GM21367 (cell line): ENCODE measurements around the gene UNC13D.
"Not testable (repeated sequence)": the region's sequence is repeated elsewhere in the genome, so short reads cannot be mapped to it uniquely, and the experiment has no call there.

Experiments used
- ATAC-seq: cut with Tn5 transposase; IDR thresholded peaks from one replicate; pipeline ENCODE4 v1.9.1; 2021; ENCODE audit not compliant: unreplicated experiment

UNC13D gene

DNA sequence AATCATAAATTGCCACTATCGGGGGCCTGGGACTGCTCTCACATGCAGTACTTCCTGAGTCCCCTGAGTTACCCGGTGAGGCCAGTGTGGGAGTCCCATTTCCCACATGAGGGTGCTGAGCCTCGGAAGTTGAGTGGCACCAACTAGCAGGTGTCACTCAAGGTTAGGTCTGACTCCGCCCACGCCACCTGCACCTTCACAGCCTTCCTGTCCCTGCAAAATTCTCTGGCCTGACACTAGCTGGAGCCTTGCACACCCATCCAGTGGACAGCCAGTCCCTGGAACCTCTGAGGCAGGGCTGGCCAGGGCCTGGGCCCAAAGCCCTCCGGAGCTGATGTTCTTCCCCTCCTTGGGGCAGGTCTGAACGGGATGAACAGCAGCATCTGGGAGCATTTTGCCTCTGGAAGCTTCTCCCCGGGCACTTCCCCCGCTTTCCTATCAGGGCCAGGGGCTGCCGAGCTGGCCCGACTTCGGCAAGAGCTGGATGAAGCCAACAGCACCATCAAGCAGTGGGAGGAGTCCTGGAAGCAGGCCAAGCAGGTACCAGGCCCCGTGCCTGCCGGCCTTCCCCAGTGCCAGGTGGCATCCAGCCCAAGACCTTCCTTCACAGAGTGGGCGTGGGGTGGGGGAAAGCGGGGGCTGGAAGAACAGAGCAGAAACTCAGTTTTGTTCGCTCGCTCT, 21.9 kb downstream of the UNC13D start:
- ATAC-seq = no peak

DNA sequence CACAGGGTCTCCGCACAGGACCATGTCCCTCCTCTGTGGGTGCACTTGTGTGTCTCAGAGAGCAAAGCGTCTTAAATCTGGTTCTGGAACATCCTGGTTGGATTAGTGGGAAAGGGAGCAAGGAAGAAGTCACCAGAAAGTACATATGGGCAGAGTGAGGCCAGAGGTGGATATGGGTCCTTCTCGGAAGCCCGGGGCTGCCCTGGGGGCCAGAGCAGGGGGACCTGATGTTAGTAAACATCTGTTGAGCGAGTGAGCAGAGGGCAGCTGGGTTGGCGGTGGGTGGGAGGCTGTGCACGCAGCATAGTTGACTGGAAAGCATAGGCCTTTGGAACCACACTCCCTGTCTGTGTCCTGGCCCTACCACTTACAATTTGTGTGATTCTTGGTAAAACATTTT, 22.7 kb downstream of the UNC13D start:
- ATAC-seq = no peak

- ATAC-seq = no peak
Measured at GRCh38 chr17:75820094-75821080, 23.8 kb downstream of the UNC13D start.

DNA sequence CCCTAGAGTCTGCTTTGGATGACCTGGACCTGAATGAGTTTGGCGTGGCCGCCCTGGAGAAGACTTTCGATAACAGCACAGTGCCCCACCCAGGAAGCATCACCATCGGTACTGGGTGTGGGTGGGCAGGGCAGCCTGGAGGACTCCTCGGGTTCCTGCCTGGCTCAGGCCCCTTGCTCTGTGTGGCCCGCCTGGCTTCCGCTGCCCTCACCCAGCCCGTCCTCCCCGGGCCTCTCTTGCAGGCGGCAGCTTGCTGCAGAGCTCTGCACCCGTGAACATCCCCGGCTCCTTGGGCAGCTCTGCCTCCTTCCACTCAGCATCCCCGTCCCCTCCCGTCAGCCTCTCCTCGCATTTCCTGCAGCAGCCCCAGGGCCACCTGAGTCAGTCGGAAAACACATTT, 24.5 kb downstream of the UNC13D start:
- no peak for ATAC-seq

DNA sequence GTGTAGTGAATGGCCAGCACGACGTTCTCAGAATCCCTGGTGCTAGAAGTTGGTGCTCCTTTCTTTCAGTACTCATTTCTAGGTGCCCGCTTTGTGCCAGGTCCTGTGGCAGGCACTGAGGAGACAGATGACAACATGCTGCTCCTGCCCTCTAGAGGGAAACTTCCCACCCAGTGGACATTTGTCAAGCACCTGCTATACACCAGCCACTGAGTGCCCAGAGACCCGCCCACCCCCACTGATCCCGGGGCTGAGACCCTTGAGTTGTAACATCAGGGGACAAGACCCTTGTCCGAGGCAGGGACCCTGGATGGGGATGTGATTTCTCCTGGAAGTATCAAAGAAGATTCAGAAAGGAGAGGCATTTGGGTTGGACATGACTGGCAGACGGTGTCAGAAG, 25.1 kb downstream of the UNC13D start:
- no peak for ATAC-seq

DNA sequence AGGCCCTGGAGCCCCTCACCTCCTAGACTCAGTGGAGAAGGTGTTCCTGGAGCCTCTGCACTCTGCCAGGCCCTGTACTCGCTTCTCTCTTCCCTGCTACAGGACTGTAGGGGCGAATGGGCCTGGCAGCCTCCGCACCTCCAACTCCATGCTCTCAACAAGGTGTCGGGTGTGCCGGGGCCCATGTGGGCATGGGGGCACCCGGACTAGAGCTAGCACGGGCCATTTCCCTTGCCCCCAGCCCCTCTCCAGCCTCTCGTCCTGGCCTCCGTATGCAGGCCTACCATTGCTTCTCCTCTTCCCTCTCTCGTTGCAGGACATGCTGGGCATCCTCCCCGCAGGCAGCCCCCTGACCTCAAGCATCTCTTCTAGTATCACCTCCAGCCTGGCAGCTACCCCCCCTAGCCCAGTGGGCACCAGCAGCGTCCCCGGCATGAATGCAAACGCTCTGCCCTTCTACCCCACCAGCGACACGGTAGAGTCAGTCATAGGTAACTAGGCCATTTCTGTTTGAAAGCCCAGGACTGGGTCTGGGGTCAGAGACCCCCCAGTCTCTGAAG, 25.8 kb downstream of the UNC13D start:
- no peak for ATAC-seq

DNA sequence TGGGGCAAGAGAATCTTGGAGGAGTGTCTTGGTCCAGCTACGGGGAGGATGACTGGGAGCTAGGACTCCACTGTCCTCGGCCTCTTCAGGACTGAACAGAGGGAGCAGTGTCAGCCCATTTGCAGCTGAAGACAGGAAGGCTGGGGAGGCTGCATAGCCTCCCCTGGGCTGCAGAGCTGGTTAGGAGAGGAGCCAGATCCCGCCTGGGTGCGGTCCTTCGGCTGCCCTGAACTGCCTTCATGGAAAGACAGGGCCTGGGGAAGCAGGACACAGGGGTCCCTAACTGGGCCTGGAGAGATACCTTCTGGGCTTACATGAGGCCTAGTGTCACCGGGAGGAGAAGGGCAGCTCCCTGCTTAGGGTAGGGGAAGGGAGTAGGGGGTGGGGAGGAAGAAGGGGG, 26.6 kb downstream of the UNC13D start:
- ATAC-seq = no peak

DNA sequence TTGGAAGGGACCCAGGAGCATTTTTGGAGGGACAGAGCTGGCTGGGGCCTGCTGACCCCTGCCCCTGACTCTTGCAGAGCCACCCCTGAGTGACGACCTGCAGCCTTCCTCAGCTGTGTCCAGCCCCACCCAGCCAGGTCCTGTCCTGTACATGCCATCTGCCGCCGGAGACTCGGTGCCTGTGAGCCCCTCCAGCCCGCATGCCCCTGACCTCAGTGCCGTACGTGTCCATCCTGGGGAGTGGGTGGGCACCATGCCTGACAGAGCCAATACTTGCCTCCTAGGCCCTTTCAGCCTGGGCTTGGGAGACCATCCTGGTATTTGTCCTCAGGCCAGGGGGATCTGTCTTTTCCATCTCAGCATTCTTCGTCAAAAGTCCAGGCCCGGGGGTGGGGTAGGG, 27.5 kb downstream of the UNC13D start:
- no peak for ATAC-seq

DNA sequence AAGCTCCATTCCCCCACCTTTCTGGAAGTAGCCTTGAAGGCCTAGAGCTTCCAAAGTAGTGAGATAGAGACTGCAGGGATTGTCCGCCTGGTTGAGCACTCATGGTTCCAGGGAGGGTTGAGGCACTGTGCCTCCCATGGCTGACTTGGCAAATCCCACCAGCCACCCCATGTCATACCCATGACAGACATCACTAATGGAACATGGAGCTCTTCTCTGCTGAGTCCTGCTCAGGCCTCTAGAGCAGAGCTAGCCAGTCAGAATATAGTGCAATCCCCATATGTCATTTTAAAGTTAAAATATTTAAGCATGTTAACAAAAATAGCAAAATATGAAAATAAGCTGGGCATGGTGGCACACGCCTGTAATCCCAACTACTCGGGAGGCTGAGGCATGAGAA, 28.8 kb downstream of the UNC13D start:
- ATAC-seq = no peak

DNA sequence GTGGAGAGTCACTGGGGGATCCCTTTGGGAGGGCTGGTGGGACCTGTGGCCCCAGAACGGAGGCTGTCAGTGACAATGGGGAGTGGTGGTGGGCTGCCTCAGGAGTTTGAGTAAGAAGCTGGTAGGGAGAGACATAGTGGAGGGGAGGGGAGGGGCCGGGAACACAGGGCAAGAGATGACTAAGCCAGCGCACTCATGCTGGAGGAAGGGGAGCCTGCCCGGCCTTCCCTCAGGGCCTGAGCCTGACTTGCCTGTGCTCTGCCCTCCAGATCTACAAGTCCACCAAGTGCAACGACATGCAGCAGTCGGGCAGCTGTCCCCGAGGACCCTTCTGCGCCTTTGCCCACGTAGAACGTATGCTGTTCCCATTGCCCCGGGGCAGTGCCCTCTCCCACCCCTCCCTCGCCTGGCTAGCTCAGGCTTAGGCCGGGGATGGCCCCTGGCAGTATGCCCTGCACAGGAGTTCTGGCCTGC, 29.3 kb downstream of the UNC13D start:
- no peak for ATAC-seq

GRCh38 chr17:75814021-75814395, 30.2 kb downstream of the UNC13D start:
- ATAC-seq = no peak

DNA sequence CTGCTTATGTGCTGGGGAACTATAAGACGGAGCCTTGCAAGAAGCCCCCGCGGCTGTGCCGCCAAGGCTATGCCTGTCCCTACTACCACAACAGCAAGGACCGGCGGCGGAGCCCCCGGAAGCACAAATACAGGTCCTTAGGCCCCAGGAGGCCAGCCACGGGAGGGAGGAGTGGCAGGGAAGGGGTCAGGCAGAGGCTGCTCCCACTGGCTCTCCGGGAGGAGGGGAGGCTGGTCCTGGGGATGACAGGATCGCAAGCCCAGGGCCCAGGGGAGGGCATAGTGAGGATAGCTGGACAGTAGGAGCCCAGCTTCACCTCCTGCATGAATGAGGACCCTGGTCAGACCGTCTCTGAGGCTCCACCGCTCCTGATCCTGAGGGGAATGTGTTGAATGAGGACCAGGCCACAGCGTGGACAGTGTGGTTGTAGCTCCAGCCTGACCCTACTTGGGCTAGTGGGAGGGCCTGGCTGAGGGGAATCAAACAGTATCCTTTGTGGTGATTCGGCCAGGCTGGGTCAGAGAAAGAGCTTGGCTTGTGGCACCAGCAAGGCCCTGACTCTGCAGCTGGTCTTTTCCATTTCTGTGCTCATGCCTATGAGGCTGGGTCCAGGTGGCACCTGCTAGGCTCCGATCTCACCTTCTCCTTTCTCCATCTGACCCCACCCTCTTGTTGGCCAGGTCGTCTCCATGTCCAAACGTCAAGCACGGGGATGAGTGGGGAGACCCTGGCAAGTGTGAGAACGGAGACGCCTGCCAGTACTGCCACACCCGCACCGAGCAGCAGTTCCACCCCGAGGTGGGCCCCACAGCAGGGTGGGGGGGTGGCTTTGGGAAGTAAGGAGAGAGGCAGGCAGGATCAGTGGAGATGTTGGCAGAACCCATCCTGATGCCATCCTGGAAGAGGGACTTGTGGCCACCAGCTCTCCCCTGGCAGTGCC, 30.9 kb downstream of the UNC13D start:
- no peak for ATAC-seq

DNA sequence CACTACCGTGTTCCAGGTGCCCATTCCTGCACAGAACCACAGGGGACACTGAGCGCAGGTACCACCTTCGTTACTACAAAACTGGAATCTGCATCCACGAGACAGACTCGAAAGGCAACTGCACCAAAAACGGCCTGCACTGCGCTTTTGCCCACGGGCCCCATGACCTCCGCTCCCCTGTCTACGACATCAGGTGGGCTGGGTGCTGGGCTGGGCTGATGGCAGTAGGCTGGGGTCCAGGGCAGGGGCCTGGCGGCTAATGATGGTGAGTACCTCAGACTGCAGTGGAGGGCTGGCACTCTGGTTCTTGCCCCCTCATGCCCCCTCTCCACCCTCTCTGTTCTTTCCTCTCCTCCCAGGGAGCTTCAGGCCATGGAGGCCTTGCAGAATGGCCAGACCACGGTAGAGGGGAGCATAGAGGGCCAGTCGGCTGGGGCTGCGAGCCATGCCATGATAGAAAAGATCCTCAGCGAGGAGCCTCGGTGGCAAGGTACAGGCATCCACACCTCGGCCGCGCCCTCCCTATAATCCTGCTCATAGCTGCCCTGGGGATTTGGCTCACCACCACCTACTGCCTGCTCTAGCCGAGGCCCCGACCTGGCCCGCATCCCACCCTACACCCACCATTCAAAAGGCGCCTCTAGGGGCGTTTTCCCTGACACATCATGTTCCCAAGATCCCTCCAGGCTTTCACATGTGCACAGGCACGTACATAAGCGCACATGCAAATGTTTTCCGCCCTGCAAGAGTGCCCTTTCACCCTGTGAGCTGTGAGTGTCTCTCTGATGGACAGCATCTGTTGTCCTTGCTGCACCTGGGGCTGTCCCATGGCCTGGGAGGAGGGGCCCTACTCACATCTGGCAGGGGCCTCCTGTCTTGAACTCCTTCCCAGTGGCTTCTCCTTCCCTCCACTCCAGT, 31.8 kb downstream of the UNC13D start:
- no peak for ATAC-seq

GRCh38 chr17:75811174-75811573, 33.0 kb downstream of the UNC13D start:
- ATAC-seq = no peak

DNA sequence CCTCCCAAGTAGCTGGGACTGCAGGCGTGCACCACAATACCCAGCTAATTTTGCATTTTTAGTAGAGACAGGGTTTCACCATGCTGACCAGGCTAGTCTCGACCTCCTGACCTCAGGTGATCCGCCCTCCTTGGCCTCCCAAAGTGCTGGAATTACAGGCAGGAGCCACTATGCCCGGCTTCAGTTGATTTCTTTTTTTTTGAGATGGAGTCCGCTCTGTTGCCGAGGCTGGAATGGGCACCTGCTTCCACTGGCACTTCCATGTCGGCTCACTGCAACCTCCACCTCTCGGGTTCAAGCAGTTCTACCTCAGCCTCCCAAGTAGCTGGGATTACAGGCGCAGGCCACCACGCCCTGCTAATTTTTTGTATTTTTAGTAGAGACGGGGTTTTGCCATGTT, 33.4 kb downstream of the UNC13D start:
- not testable (repeated sequence) for ATAC-seq

DNA sequence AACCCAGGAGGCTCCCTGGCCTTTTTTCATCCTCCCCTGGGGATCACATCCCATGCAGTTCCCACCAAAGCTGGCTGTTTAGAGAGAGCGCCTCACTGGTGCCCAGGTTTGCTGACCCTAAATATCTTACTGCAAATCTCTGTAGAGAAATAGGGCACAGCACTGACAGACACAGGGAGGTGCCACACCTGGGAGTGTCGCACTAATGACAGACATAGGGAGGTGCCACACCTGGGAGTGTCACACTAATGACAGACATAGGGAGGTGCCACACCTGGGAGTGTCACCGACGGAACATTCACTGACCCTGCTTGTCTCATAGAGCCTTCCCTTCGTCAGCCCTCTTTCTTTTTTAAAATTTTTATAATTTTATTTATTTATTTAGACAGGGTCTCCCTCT, 34.0 kb downstream of the UNC13D start:
- ATAC-seq = no peak

- ATAC-seq = no peak
Measured at GRCh38 chr17:75809631-75810111, 34.5 kb downstream of the UNC13D start.

DNA sequence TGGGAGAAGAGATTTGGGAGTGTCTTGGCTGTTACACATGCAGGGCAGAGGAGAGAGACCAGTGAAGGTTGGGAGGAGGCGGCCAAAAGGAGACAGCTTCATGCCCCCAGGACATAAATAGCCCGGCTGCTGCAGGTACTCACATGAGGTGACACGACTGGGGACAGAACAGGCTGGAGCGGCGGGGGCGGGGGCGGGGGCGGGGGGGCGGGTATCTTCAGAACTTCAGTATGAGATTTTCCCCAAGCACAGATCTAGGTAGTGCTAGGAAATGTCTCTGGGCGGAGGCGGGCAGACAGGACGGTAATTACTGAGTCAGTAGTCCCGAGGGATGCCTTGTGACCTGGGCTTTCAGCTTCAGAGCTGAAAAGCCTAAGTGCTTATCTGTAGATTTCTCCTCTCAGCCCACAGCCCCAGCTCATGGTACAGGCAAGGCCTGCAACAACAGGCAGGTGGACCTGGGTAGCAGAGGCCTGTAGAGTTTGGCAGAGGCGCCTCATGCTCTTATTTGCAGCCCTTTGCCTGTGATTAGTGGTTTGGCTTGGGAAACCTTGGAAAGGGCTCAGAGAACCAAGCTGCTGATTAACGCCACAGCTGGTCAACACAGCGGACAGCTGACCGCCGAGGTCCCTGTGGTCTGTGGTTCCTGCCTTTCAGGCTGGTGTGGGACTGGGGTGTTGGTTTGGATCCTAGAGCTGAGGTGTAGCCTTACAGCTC, 35.1 kb downstream of the UNC13D start:
- ATAC-seq = no peak

GRCh38 chr17:75808549-75808904, 35.7 kb downstream of the UNC13D start:
- ATAC-seq = no peak
